ENCODE results near the gene ADD2. TPM values are rescaled to one million over a fixed set of nuclear protein-coding genes. Genes with fewer than 3 reads are reported as not detected.

The ADD2 gene
- total RNA-seq, 2 experiments from 2014 or later: 1.3 to 1.4 TPM

- CTCF ChIA-PET: interaction anchor here (1.1 kb wide), 1 partner anchor 347 kb away, joined by 6 read pairs; no protein-coding TSS in a partner anchor
- no peaks in the 10 kb centered on the region for H3K36me3 Mint-ChIP-seq (ENCODE audit: low read depth)
Measured at GRCh38 chr2:70651727-70652126, 116.3 kb downstream of the ADD2 start.

GRCh38 chr2:70651014-70651413 lies 117.0 kb downstream of the ADD2 start:
- H3K27ac Mint-ChIP-seq: no peak overlapping the region
- no peaks in the 10 kb centered on the region for H3K9me3 Mint-ChIP-seq
- H3K36me3 Mint-ChIP-seq (ENCODE audit: low read depth): no peaks in the 10 kb centered on the region
- no peaks in the 10 kb centered on the region for H3K4me1 Mint-ChIP-seq
- ChIA-PET POLR2A (no interaction called here), CTCF (interaction anchor here (1.1 kb wide), 1 partner anchor 346 kb away, joined by 6 read pairs; no protein-coding TSS in a partner anchor)
- H3K27me3 Mint-ChIP-seq: peaks cover 29% of the 10 kb centered on the region
- no peak overlapping the region for H3K4me3 Mint-ChIP-seq
- no peak for DNase-seq

More at GRCh38 chr2:70651727-70652126, 116.3 kb downstream of the ADD2 start:
- Mint-ChIP-seq H3K4me3 (no peak overlapping the region), H3K27me3 (peaks cover 35% of the 10 kb centered on the region), H3K27ac (no peak overlapping the region), H3K4me1 (peaks cover 6% of the 10 kb centered on the region), H3K9me3 (no peaks in the 10 kb centered on the region)
- POLR2A ChIA-PET: no interaction called here
- no peak for DNase-seq

GRCh38 chr2:70648961-70649360 lies 119.0 kb downstream of the ADD2 start:
- Mint-ChIP-seq H3K4me3 (no peak overlapping the region), H3K4me1 (no peaks in the 10 kb centered on the region), H3K27me3 (peaks cover 22% of the 10 kb centered on the region), H3K27ac (no peak overlapping the region), H3K9me3 (no peaks in the 10 kb centered on the region), H3K36me3 (ENCODE audit: low read depth) (no peaks in the 10 kb centered on the region)
- POLR2A ChIA-PET: no interaction called here
- no peak for DNase-seq
- CTCF ChIA-PET: interaction anchor here (0.9 to 2.4 kb wide), 2 partner anchors 308 to 345 kb away, joined by 4 to 8 read pairs; no protein-coding TSS in a partner anchor

- Mint-ChIP-seq H3K27me3 (peaks cover 22% of the 10 kb centered on the region), H3K27ac (no peak overlapping the region), H3K9me3 (no peaks in the 10 kb centered on the region), H3K4me1 (no peaks in the 10 kb centered on the region), H3K36me3 (ENCODE audit: low read depth) (no peaks in the 10 kb centered on the region), H3K4me3 (no peak overlapping the region)
- CTCF ChIA-PET: interaction anchor here (1.0 to 5.7 kb wide), 5 partner anchors 9 to 344 kb away, joined by 3 to 67 read pairs (median 8); partner anchors contain the start of gene FAM136A
- DNase-seq: peak; percentile 72
- POLR2A ChIA-PET: interaction anchor here (0.9 kb wide), 1 partner anchor 344 kb away, joined by 4 read pairs; no protein-coding TSS in a partner anchor
Measured at GRCh38 chr2:70647873-70648481, 120.0 kb downstream of the ADD2 start.

- ChIA-PET POLR2A (no interaction called here), CTCF (interaction anchor here (0.6 to 5.7 kb wide), 4 partner anchors 7 to 342 kb away, joined by 3 to 67 read pairs (median 8); partner anchors contain the start of gene FAM136A)
- Mint-ChIP-seq H3K27ac (no peak overlapping the region), H3K27me3 (peaks cover 14% of the 10 kb centered on the region), H3K4me1 (peaks cover under 1% of the 10 kb centered on the region), H3K9me3 (no peaks in the 10 kb centered on the region), H3K36me3 (ENCODE audit: low read depth) (no peaks in the 10 kb centered on the region), H3K4me3 (no peak overlapping the region)
- DNase-seq: no peak
Measured at GRCh38 chr2:70646420-70646818, 121.6 kb downstream of the ADD2 start.

GRCh38 chr2:70645733-70646419 lies 122.1 kb downstream of the ADD2 start:
- Mint-ChIP-seq H3K4me3 (no peak overlapping the region), H3K4me1 (peaks cover 1% of the 10 kb centered on the region), H3K27me3 (peaks cover 10% of the 10 kb centered on the region), H3K9me3 (no peaks in the 10 kb centered on the region), H3K27ac (no peak overlapping the region), H3K36me3 (ENCODE audit: low read depth) (no peaks in the 10 kb centered on the region)
- DNase-seq: no peak
- POLR2A ChIA-PET: no interaction called here
- CTCF ChIA-PET: interaction anchor here (1.1 to 5.7 kb wide), 2 partner anchors 28 to 342 kb away, joined by 3 to 67 read pairs; partner anchors contain the start of gene FAM136A

- CTCF ChIA-PET: interaction anchor here (5.7 kb wide), 1 partner anchor 340 kb away, joined by 67 read pairs; the partner anchor contains the start of gene FAM136A
- no peak for DNase-seq
- H3K4me3 Mint-ChIP-seq: no peak overlapping the region
- H3K9me3 Mint-ChIP-seq: no peaks in the 10 kb centered on the region
- H3K27ac Mint-ChIP-seq: no peak overlapping the region
- no peaks in the 10 kb centered on the region for H3K36me3 Mint-ChIP-seq (ENCODE audit: low read depth)
- peaks cover 4% of the 10 kb centered on the region for H3K27me3 Mint-ChIP-seq
- POLR2A ChIA-PET: no interaction called here
- peaks cover 14% of the 10 kb centered on the region for H3K4me1 Mint-ChIP-seq
Measured at GRCh38 chr2:70643715-70644114, 124.3 kb downstream of the ADD2 start.

GRCh38 chr2:70641263-70641784 lies 126.7 kb downstream of the ADD2 start:
- no peak for DNase-seq
- H3K27ac Mint-ChIP-seq: no peak overlapping the region
- H3K4me3 Mint-ChIP-seq: no peak overlapping the region
- no peaks in the 10 kb centered on the region for H3K36me3 Mint-ChIP-seq (ENCODE audit: low read depth)
- H3K4me1 Mint-ChIP-seq: peaks cover 21% of the 10 kb centered on the region
- POLR2A ChIA-PET: no interaction called here
- CTCF ChIA-PET: no interaction called here
- no peaks in the 10 kb centered on the region for H3K9me3 Mint-ChIP-seq
- peaks cover 1% of the 10 kb centered on the region for H3K27me3 Mint-ChIP-seq

- POLR2A ChIA-PET: no interaction called here
- Mint-ChIP-seq H3K27ac (no peak overlapping the region), H3K36me3 (ENCODE audit: low read depth) (no peaks in the 10 kb centered on the region), H3K4me3 (no peak overlapping the region), H3K27me3 (peaks cover 4% of the 10 kb centered on the region), H3K4me1 (peaks cover 21% of the 10 kb centered on the region), H3K9me3 (no peaks in the 10 kb centered on the region)
- DNase-seq: no peak
- CTCF ChIA-PET: interaction anchor here (0.6 to 1.5 kb wide), 9 partner anchors 7 to 338 kb away, joined by 3 to 8 read pairs (median 4); partner anchors contain the start of gene FAM136A
Measured at GRCh38 chr2:70639841-70640436, 128.1 kb downstream of the ADD2 start.

GRCh38 chr2:70638561-70638960 lies 129.4 kb downstream of the ADD2 start:
- no peak overlapping the region for H3K27ac Mint-ChIP-seq
- peaks cover 21% of the 10 kb centered on the region for H3K4me1 Mint-ChIP-seq
- no peak overlapping the region for H3K4me3 Mint-ChIP-seq
- CTCF ChIA-PET: interaction anchor here (1.1 to 1.5 kb wide), 4 partner anchors 8 to 21 kb away, joined by 3 to 8 read pairs (median 4); no protein-coding TSS in a partner anchor
- H3K36me3 Mint-ChIP-seq (ENCODE audit: low read depth): no peaks in the 10 kb centered on the region
- H3K27me3 Mint-ChIP-seq: peaks cover 8% of the 10 kb centered on the region
- no peaks in the 10 kb centered on the region for H3K9me3 Mint-ChIP-seq
- POLR2A ChIA-PET: interaction anchor here (1.0 kb wide), 1 partner anchor 345 kb away, joined by 4 read pairs; no protein-coding TSS in a partner anchor
- no peak for DNase-seq

GRCh38 chr2:70633508-70633907 lies 134.5 kb downstream of the ADD2 start:
- no peaks in the 10 kb centered on the region for H3K9me3 Mint-ChIP-seq
- no peaks in the 10 kb centered on the region for H3K36me3 Mint-ChIP-seq (ENCODE audit: low read depth)
- H3K27me3 Mint-ChIP-seq: peaks cover 22% of the 10 kb centered on the region
- H3K27ac Mint-ChIP-seq: no peak overlapping the region
- H3K4me3 Mint-ChIP-seq: no peak overlapping the region
- H3K4me1 Mint-ChIP-seq: peaks cover 5% of the 10 kb centered on the region
- POLR2A ChIA-PET: no interaction called here
- no peak for DNase-seq
- CTCF ChIA-PET: interaction anchor here (1.3 kb wide), 1 partner anchor 16 kb away, joined by 4 read pairs; no protein-coding TSS in a partner anchor

GRCh38 chr2:70632966-70633365 lies 135.0 kb downstream of the ADD2 start:
- CTCF ChIA-PET: interaction anchor here (1.3 kb wide), 1 partner anchor 15 kb away, joined by 4 read pairs; no protein-coding TSS in a partner anchor
- Mint-ChIP-seq H3K36me3 (ENCODE audit: low read depth) (no peaks in the 10 kb centered on the region), H3K27me3 (peaks cover 23% of the 10 kb centered on the region), H3K9me3 (no peaks in the 10 kb centered on the region), H3K27ac (no peak overlapping the region), H3K4me3 (no peak overlapping the region), H3K4me1 (peaks cover 1% of the 10 kb centered on the region)
- POLR2A ChIA-PET: no interaction called here
- DNase-seq: no peak

- no peak for DNase-seq
- Mint-ChIP-seq H3K27me3 (peaks cover 24% of the 10 kb centered on the region), H3K9me3 (no peaks in the 10 kb centered on the region), H3K27ac (no peak overlapping the region), H3K36me3 (ENCODE audit: low read depth) (no peaks in the 10 kb centered on the region), H3K4me3 (no peak overlapping the region), H3K4me1 (no peaks in the 10 kb centered on the region)
- POLR2A ChIA-PET: no interaction called here
- CTCF ChIA-PET: interaction anchor here (1.3 kb wide), 1 partner anchor 15 kb away, joined by 4 read pairs; no protein-coding TSS in a partner anchor
Measured at GRCh38 chr2:70632388-70632787, 135.6 kb downstream of the ADD2 start.
